GM12878 (cell line): ENCODE data around the gene MAST2. TPM values are rescaled to one million over a fixed set of nuclear protein-coding genes. Genes with fewer than 3 reads are reported as not detected.

ENCODE experiments used
- ATAC-seq: fragments of 200-7000 bp; cut with Tn5 transposase; 3 replicates; pipeline ENCODE4 v1.9.1; 2020; ENCODE audit warnings: mild to moderate bottlenecking, moderate library complexity
- BruUV-seq: library from RNA; stranded (reverse); fragments of 400-500 nt; replicated peaks from 2 replicates; lab custom pipeline; 2021; lab: Mats Ljungman, UMichigan
- CTCF ChIA-PET: fragments of 300-600 bp; sonication (Branson Sonifier 250); formaldehyde crosslinking; extraction: SDS; loops from one replicate; lab custom pipeline; 2021; ENCODE audit warnings: inconsistent platforms; lab: Yijun Ruan, JAX
- POLR2A ChIA-PET: fragments of 350-600 bp; formaldehyde crosslinking; extraction: SDS; loops from one replicate; lab custom pipeline; 2021; ENCODE audit warnings: inconsistent platforms; lab: Charles Lee
- RAD21 ChIA-PET: fragments of 300-600 bp; sonication (Branson Sonifier 250); formaldehyde crosslinking; loops from one replicate; lab custom pipeline; 2023; ENCODE audit warnings: antibody characterized with exemption; ENCODE audit not compliant: unreplicated experiment; lab: Charles Lee
- SMC1A ChIA-PET: fragments of 300-600 bp; sonication (Branson Sonifier 250); formaldehyde crosslinking; loops from one replicate; lab custom pipeline; 2023; ENCODE audit not compliant: unreplicated experiment, uncharacterized antibody; lab: Charles Lee
- DNase-seq: peaks from one replicate; pipeline ENCODE4 v3.0.0-alpha.2; 2011; ENCODE audit warnings: low read depth, low spot score
- FAIRE-seq: peaks from 3 replicates; lab custom pipeline; 2011; peaks lifted over from hg19 to GRCh38; lab: Jason Lieb, UNC
- H2AFZ ChIP-seq: 2 replicates; pipeline ENCODE4 v1.6.0; 2011; ENCODE audit warnings: low read depth, low read length, control low read depth; ENCODE audit not compliant: control insufficient read depth
- H3K27ac ChIP-seq: 2 replicates; pipeline ENCODE4 v1.5.1; 2011; ENCODE audit warnings: control low read depth; ENCODE audit not compliant: control insufficient read depth, insufficient read depth
- H3K27me3 ChIP-seq, 2 experiments: replicated peaks in 1 of 2; 2 replicates each; pipeline versions ENCODE4 v1.6.0 to v1.6.1; 2011; ENCODE audit warnings: low read length in 1 of 2; ENCODE audit not compliant: control insufficient read depth in 2 of 2, insufficient read depth in 2 of 2
- H3K36me3 ChIP-seq, 2 experiments: 2 replicates each; pipeline ENCODE4 v1.5.1; 2011; ENCODE audit warnings: low read length in 1 of 2; ENCODE audit not compliant: control insufficient read depth in 2 of 2, insufficient read depth in 2 of 2
- H3K4me1 ChIP-seq: 2 replicates; pipeline ENCODE4 v1.6.1; 2011; ENCODE audit warnings: mild to moderate bottlenecking, low read length, moderate library complexity, mixed read lengths; ENCODE audit not compliant: control insufficient read depth, insufficient read depth
- H3K4me2 ChIP-seq: 2 replicates; pipeline ENCODE4 v1.6.0; 2011; ENCODE audit warnings: control low read depth; ENCODE audit not compliant: control insufficient read depth, insufficient read depth
- H3K4me3 ChIP-seq: fragments of 200-600 bp; sonication (generic); 2 replicates; pipeline ENCODE4 v1.5.1; 2016
- H3K79me2 ChIP-seq: 2 replicates; pipeline ENCODE4 v1.6.0; 2011; ENCODE audit warnings: low read length; ENCODE audit not compliant: control insufficient read depth, insufficient read depth
- H3K9ac ChIP-seq: 2 replicates; pipeline ENCODE4 v1.8.0; 2011; ENCODE audit warnings: low read length, control low read depth, mixed read lengths; ENCODE audit not compliant: control insufficient read depth, insufficient read depth
- H3K9me3 ChIP-seq: replicated peaks from 3 replicates; pipeline ENCODE4 v1.5.1; 2011; ENCODE audit warnings: mild to moderate bottlenecking, low read length; ENCODE audit not compliant: control insufficient read depth, insufficient read depth
- H4K20me1 ChIP-seq: 2 replicates; pipeline ENCODE4 v1.6.0; 2011; ENCODE audit not compliant: control insufficient read depth, insufficient read depth
- ATF2 ChIP-seq: IDR thresholded peaks from 2 replicates; pipeline ENCODE4 v1.6.1; 2012; ENCODE audit warnings: low read length, inconsistent platforms
- BMI1 ChIP-seq: fragments of 450-650 bp; IDR thresholded peaks from 2 replicates; pipeline ENCODE4 v1.6.1; 2016; ENCODE audit warnings: mild to moderate bottlenecking, moderate library complexity, borderline replicate concordance
- ELK1 ChIP-seq: IDR thresholded peaks from 2 replicates; pipeline ENCODE4 v1.6.1; 2012; ENCODE audit warnings: low read depth, low read length, improper control_type of control experiment
- IKZF1 ChIP-seq: fragments of 450-650 bp; conservative IDR thresholded peaks from 2 replicates; pipeline ENCODE4 v1.6.1; 2017; ENCODE audit warnings: antibody characterized with exemption, mild to moderate bottlenecking
- JUND ChIP-seq: IDR thresholded peaks from 2 replicates; pipeline ENCODE4 v1.6.1; 2012; ENCODE audit warnings: low read depth, mild to moderate bottlenecking, low read length, improper control_type of control experiment, moderate library complexity
- NR2C1 ChIP-seq: fragments of 450-650 bp; IDR thresholded peaks from 2 replicates; pipeline ENCODE4 v1.6.1; 2017; ENCODE audit warnings: antibody characterized with exemption, mild to moderate bottlenecking, moderate library complexity
- PAX8 ChIP-seq: fragments of 450-650 bp; IDR thresholded peaks from 2 replicates; pipeline ENCODE4 v1.6.1; 2017; ENCODE audit warnings: mild to moderate bottlenecking, moderate library complexity
- RB1 ChIP-seq: fragments of 450-650 bp; formaldehyde crosslinking; IDR thresholded peaks from 2 replicates; pipeline ENCODE4 v1.6.1; 2017; ENCODE audit warnings: mild to moderate bottlenecking, borderline replicate concordance
- RUNX3 ChIP-seq: IDR thresholded peaks from 2 replicates; pipeline ENCODE4 v1.6.1; 2012; ENCODE audit warnings: low read length, inconsistent platforms
- STAT1 ChIP-seq: fragments of 450-650 bp; conservative IDR thresholded peaks from 2 replicates; pipeline ENCODE4 v1.6.1; 2014; ENCODE audit warnings: antibody characterized with exemption, mild to moderate bottlenecking
- TARDBP ChIP-seq: IDR thresholded peaks from 2 replicates; pipeline ENCODE4 v1.6.1; 2016; ENCODE audit warnings: borderline replicate concordance
- WGBS: methylation state at CpG from one replicate; pipeline ENCODE4 v1.1.6; 2016; ENCODE audit warnings: low lambda C conversion rate; ENCODE audit not compliant: insufficient replicate concordance, insufficient coverage; ENCODE audit errors: missing lambda C conversion rate; 5-methylcytosine and 5-hydroxymethylcytosine counted together
- in situ Hi-C: fragments of 300-500 bp; cut with MboI; formaldehyde crosslinking; loops from 9 replicates; pipeline ENCODE4 v1.14.3; 2018; ENCODE audit warnings: mixed read lengths
- intact Hi-C: fragments of 100-400 bp; cut with micrococcal nuclease; formaldehyde crosslinking; loops from one replicate; pipeline ENCODE4 v1.14.2; 2022; ENCODE audit not compliant: unreplicated experiment
- polyA plus RNA-seq, 11 experiments: library from polyadenylated mRNA; depleted of rRNA in 4 of 11; unstranded in 6 of 11; stranded (reverse) in 5 of 11; fragments of >200 nt; fragmentation: Nextera tagmentation in 4 of 11; fragmentation: Illumina TruSeq in 1 of 11; extraction: Ambion mirVana in 4 of 11; extraction: Trizol in 1 of 11; gene quantifications; 1 replicate in 1 of 11; 2 replicates in 10 of 11; pipeline versions ENCODE4 v1.2.1 to v1.2.3, GENCODE V29; 2011 to 2016; ENCODE audit warnings: inconsistent platforms in 2 of 11, missing spikeins in 2 of 11, low read depth in 1 of 11
- total RNA-seq, 4 experiments: library from RNA; depleted of rRNA in 3 of 4; stranded (reverse); fragments of >200 nt in 3 of 4; fragmentation: Illumina TruSeq in 1 of 4; extraction: Trizol in 1 of 4; gene quantifications; 2 replicates each; pipeline versions ENCODE4 v1.2.1 to v1.2.3, GENCODE V29; 2013 to 2021

MAST2 gene
- total and polyA plus RNA-seq, 10 of the 15 experiments (the other 5 are each of a cell fraction or from before 2014, with no cell fraction given) = 1.0 to 28.7 (median 13.8) TPM

- ATAC-seq = no peak
- ChIA-PET RAD21 (interaction anchor here (1.7 kb wide), 1 partner anchor 25 kb away, joined by 4 read pairs; no protein-coding TSS in a partner anchor), CTCF (interaction anchor here (0.6 to 1.3 kb wide), 4 partner anchors 11 to 366 kb away, joined by 3 to 4 read pairs (median 3); no protein-coding TSS in a partner anchor), POLR2A (interaction anchor here (1.1 kb wide), 1 partner anchor 8 kb away, joined by 3 read pairs; no protein-coding TSS in a partner anchor), SMC1A (interaction anchor here (0.6 to 1.5 kb wide), 8 partner anchors 8 to 939 kb away, joined by 3 to 4 read pairs (median 3); partner anchors contain the start of gene TMEM69)
- Histone ChIP-seq H3K4me3 (no peak overlapping the region), H3K4me1 (no peaks in the 10 kb centered on the region), H2AFZ (no peak overlapping the region), H3K36me3 (no peaks in the 10 kb centered on the region), H3K9me3 (peaks cover 2% of the 10 kb centered on the region), H3K27ac (no peak overlapping the region), H3K79me2 (no peaks in the 10 kb centered on the region; the same call in 1 of the 2 replicates), H4K20me1 (no peaks in the 10 kb centered on the region), H3K4me2 (no peak overlapping the region), H3K9ac (no peak overlapping the region), H3K27me3 (no peaks in the 10 kb centered on the region)
- no peak for DNase-seq
- no peak for FAIRE-seq
- TF ChIP-seq ATF2 (no peak), ELK1 (no peak), NR2C1 (no peak), TARDBP (no peak), RB1 (no peak), BMI1 (no peak), PAX8 (no peak), STAT1 (no peak), JUND (no peak), IKZF1 (no peak), RUNX3 (no peak)
- no TSS peak for BruUV-seq
- in situ Hi-C loops = no loop called here
- intact Hi-C loops = no loop called here
- 100% methylated on average over 1 of the region's 1 CpG for WGBS
These were observed 51.3 kb downstream of the MAST2 start for GRCh38 chr1:45854724-45855123.
